HepG2 (cell line): Measurements from ENCODE around the gene LIM2. TPM values are rescaled to one million over a fixed set of nuclear protein-coding genes. Genes with fewer than 3 reads are reported as not detected.
A peak's percentile ranks its signal among the peaks of the same experiment; 100 is the strongest.

Experiments
- FOXJ3 ChIP-seq: sonication (generic); formaldehyde crosslinking; IDR thresholded peaks from 2 replicates; pipeline ENCODE4 v1.4.0; 2020; ENCODE audit warnings: missing genetic modification reagents, mild to moderate bottlenecking, borderline replicate concordance
- FOXP1 ChIP-seq, 2 experiments: fragments of 450-650 bp in 1 of 2; IDR thresholded peaks; 2 replicates each; pipeline ENCODE4 v1.6.1; 2017 to 2018; ENCODE audit warnings: antibody characterized with exemption in 1 of 2
- HNF4A ChIP-seq: sonication (generic); formaldehyde crosslinking; IDR thresholded peaks from 2 replicates; pipeline ENCODE4 v1.4.0; 2020; ENCODE audit warnings: missing genetic modification reagents
- MAZ ChIP-seq, 2 experiments: sonication (generic) in 1 of 2; formaldehyde crosslinking in 1 of 2; IDR thresholded peaks; 2 replicates each; pipeline versions ENCODE4 v1.5.0 to v1.6.1; 2012 to 2020; ENCODE audit warnings: low read depth in 2 of 2, mild to moderate bottlenecking in 2 of 2, borderline replicate concordance in 1 of 2, improper control_type of control experiment in 1 of 2, low read length in 1 of 2, missing genetic modification reagents in 1 of 2, moderate library complexity in 1 of 2
- NCOA2 ChIP-seq: sonication (generic); formaldehyde crosslinking; IDR thresholded peaks from 2 replicates; pipeline ENCODE4 v1.8.0; 2022; ENCODE audit warnings: inconsistent platforms
- PAXIP1 ChIP-seq: sonication (generic); formaldehyde crosslinking; conservative IDR thresholded peaks from 2 replicates; pipeline ENCODE4 v1.4.0; 2020; ENCODE audit warnings: mild to moderate bottlenecking, missing genetic modification reagents, moderate library complexity
- SNAPC4 ChIP-seq: sonication (generic); formaldehyde crosslinking; IDR thresholded peaks from 2 replicates; pipeline ENCODE4 v1.4.0; 2020; ENCODE audit warnings: mild to moderate bottlenecking, missing genetic modification reagents
- ZIK1 ChIP-seq: sonication (generic); formaldehyde crosslinking; IDR thresholded peaks from 2 replicates; pipeline ENCODE4 v1.5.0; 2020; ENCODE audit warnings: mild to moderate bottlenecking, low read depth, missing genetic modification reagents, borderline replicate concordance
- ZNF296 ChIP-seq: sonication (generic); formaldehyde crosslinking; conservative IDR thresholded peaks from 2 replicates; pipeline ENCODE4 v1.5.0; 2020; ENCODE audit warnings: mild to moderate bottlenecking, missing genetic modification reagents
- ZNF773 ChIP-seq: sonication (generic); formaldehyde crosslinking; IDR thresholded peaks from 2 replicates; pipeline ENCODE4 v1.4.0; 2020; ENCODE audit warnings: missing genetic modification reagents, borderline replicate concordance
- polyA plus RNA-seq, 8 experiments: library from polyadenylated mRNA; depleted of rRNA in 3 of 8; stranded (reverse) in 7 of 8; unstranded in 1 of 8; fragments of >200 nt; fragmentation: Illumina TruSeq in 4 of 8; extraction: Trizol in 4 of 8; gene quantifications; 2 replicates each; pipeline versions ENCODE4 v1.2.1 to v1.2.3, GENCODE V29; 2011 to 2016; ENCODE audit warnings: low read depth in 4 of 8, missing spikeins in 1 of 8, mixed read lengths in 1 of 8; ENCODE audit not compliant: insufficient read depth in 1 of 8
- total RNA-seq, 5 experiments: library from RNA; depleted of rRNA; stranded (reverse); fragments of >200 nt; fragmentation: Illumina TruSeq; extraction: Trizol; gene quantifications; 2 replicates each; pipeline ENCODE4 v1.2.3, GENCODE V29; 2016; ENCODE audit warnings: low read depth in 1 of 5
- TF ChIP-seq, protein P1 (sequence below), 2 experiments: sonication (generic) in 1 of 2; formaldehyde crosslinking in 1 of 2; IDR thresholded peaks; 2 replicates each; pipeline versions ENCODE4 v1.5.1 to v1.6.1; 2011 to 2020; ENCODE audit warnings: borderline replicate concordance in 1 of 2, low read depth in 1 of 2, low read length in 1 of 2, mild to moderate bottlenecking in 1 of 2, missing genetic modification reagents in 1 of 2, moderate library complexity in 1 of 2
- TF ChIP-seq, protein P2 (sequence below): sonication (generic); formaldehyde crosslinking; IDR thresholded peaks from 2 replicates; pipeline ENCODE4 v1.8.0; 2022; ENCODE audit warnings: missing genetic modification reagents, mild to moderate bottlenecking, moderate library complexity, borderline replicate concordance

Gene LIM2
- total and polyA plus RNA-seq, 2 of the 13 experiments (the other 11 are each of a cell fraction or from before 2014, with no cell fraction given), result 1.3 TPM; not detected in 1

- TF ChIP-seq FOXP1 (IDR thresholded peaks at IDR 0.05) (no peak), FOXP1 (CRISPR knock-in tag; IDR thresholded peaks at IDR 0.05) (peak; percentile 68), MAZ (IDR thresholded peaks at IDR 0.05; ENCODE audit: borderline replicate concordance, low read depth, low read length) (peak; percentile 67), MAZ (CRISPR knock-in tag; IDR thresholded peaks at IDR 0.05; ENCODE audit: low read depth) (no peak; the same call in none of the 2 replicates), SNAPC4 (CRISPR knock-in tag) (peak; percentile 51; the same call in 1 of the 2 replicates), PAXIP1 (CRISPR knock-in tag) (peak; percentile 94), HNF4A (CRISPR knock-in tag) (peak; percentile 92), NCOA2 (CRISPR knock-in tag) (peak; percentile 79), ZIK1 (CRISPR knock-in tag) (peak; percentile 37; the same call in 1 of the 2 replicates), ZNF296 (CRISPR knock-in tag) (peak; percentile 76; the same call in 1 of the 2 replicates), ZNF773 (CRISPR knock-in tag) (no peak), FOXJ3 (CRISPR knock-in tag) (peak; percentile 76; the same call in 1 of the 2 replicates)
- TF ChIP-seq, protein P1, sequence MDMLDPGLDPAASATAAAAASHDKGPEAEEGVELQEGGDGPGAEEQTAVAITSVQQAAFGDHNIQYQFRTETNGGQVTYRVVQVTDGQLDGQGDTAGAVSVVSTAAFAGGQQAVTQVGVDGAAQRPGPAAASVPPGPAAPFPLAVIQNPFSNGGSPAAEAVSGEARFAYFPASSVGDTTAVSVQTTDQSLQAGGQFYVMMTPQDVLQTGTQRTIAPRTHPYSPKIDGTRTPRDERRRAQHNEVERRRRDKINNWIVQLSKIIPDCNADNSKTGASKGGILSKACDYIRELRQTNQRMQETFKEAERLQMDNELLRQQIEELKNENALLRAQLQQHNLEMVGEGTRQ (IDR thresholded peaks at IDR 0.05; ENCODE audit: low read depth, low read length), result no peak
- TF ChIP-seq, protein P1 (CRISPR knock-in tag; IDR thresholded peaks at IDR 0.05; ENCODE audit: borderline replicate concordance), result no peak
- TF ChIP-seq, protein P2, sequence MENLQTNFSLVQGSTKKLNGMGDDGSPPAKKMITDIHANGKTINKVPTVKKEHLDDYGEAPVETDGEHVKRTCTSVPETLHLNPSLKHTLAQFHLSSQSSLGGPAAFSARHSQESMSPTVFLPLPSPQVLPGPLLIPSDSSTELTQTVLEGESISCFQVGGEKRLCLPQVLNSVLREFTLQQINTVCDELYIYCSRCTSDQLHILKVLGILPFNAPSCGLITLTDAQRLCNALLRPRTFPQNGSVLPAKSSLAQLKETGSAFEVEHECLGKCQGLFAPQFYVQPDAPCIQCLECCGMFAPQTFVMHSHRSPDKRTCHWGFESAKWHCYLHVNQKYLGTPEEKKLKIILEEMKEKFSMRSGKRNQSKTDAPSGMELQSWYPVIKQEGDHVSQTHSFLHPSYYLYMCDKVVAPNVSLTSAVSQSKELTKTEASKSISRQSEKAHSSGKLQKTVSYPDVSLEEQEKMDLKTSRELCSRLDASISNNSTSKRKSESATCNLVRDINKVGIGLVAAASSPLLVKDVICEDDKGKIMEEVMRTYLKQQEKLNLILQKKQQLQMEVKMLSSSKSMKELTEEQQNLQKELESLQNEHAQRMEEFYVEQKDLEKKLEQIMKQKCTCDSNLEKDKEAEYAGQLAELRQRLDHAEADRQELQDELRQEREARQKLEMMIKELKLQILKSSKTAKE (CRISPR knock-in tag), result peak; percentile 51; the same call in 1 of the 2 replicates
Measured at GRCh38 chr19:51365211-51365964, 22.4 kb downstream of the LIM2 start (continued).
